Measurements from ENCODE around the gene RALBP1. TPM values are rescaled to one million over a fixed set of nuclear protein-coding genes. Genes with fewer than 3 reads are reported as not detected.
"Not testable (repeated sequence)": the region's sequence is repeated elsewhere in the genome, so short reads cannot be mapped to it uniquely, and the experiment has no call there.

Gene RALBP1
- total RNA-seq, 4 donors from 2014 or later = 103 to 164 (median 115) TPM

DNA sequence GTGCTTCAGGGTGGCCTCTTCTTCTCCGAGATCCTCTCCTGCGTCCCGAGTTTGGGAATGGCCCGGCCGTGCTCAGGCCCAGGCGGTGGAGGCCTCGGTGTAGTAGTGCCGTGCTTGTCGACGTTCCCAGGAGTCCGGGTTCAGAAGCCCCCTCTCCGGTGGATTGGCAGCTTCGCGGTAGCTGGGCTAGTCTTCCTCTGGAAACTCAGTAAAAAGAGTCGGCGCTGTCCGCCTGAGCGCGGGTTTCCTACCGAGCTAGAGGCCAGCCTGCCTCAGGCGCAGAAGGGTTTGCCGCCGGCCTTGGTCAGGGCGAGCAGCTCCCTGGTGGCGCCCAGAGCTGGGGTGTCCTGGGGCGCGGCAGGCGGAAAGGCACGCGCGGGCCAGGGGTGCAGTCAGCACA is 3.2 kb downstream of the RALBP1 start:
- no peak for TF ChIP-seq EP300 (IDR thresholded peaks at IDR 0.05)
- TF ChIP-seq POLR2AphosphoS5 (IDR thresholded peaks at IDR 0.05) = no peak
- TF ChIP-seq POLR2A (IDR thresholded peaks at IDR 0.05; ENCODE audit: low read depth) = no peak
- TF ChIP-seq CTCF (IDR thresholded peaks at IDR 0.05) = no peak
- WGBS = 96% methylated on average over 24 of the region's 31 CpGs
- no peak overlapping the region for H3K27ac ChIP-seq (replicated peaks in 1 of 4)
- H3K27me3 ChIP-seq = no peaks in the 10 kb centered on the region
- peaks cover 4 to 21% (median 5%) of the 10 kb centered on the region in 4 donors for H3K36me3 ChIP-seq
- intact Hi-C loops (cut with DNase I) = loop anchor here (5.0 kb wide), 3 partner anchors 34 to 146 kb away; partner anchors contain the start of gene TWSG1
- peaks cover 19 to 38% (median 20%) of the 10 kb centered on the region in 4 donors for H3K4me1 ChIP-seq
- no peak for DNase-seq (ENCODE audit: extremely low spot score)
- H3K4me3 ChIP-seq = no peak overlapping the region
- H3K9me3 ChIP-seq = no peaks in the 10 kb centered on the region

- H3K27ac ChIP-seq (replicated peaks in 1 of 4) = no peak overlapping the region
- H3K4me3 ChIP-seq = no peak overlapping the region
- intact Hi-C loops (cut with DNase I) = no loop called here
- peaks cover 4 to 26% (median 5%) of the 10 kb centered on the region in 4 donors for H3K36me3 ChIP-seq
- no peak for TF ChIP-seq CTCF (IDR thresholded peaks at IDR 0.05)
- no peak for TF ChIP-seq POLR2A (IDR thresholded peaks at IDR 0.05; ENCODE audit: low read depth)
- no peak for TF ChIP-seq POLR2AphosphoS5 (IDR thresholded peaks at IDR 0.05)
- no peak for TF ChIP-seq EP300 (IDR thresholded peaks at IDR 0.05)
- H3K4me1 ChIP-seq = peaks cover 0 to 13% (median 0%) of the 10 kb centered on the region in 4 donors
- DNase-seq (ENCODE audit: extremely low spot score) = no peak
- no peaks in the 10 kb centered on the region for H3K27me3 ChIP-seq
- no peaks in the 10 kb centered on the region for H3K9me3 ChIP-seq
- 85% methylated on average over 1 of the region's 1 CpG for WGBS
Observed at GRCh38 chr18:9482790-9483189, 7.5 kb downstream of the RALBP1 start.

GRCh38 chr18:9483526-9483925 is 8.2 kb downstream of the RALBP1 start:
- intact Hi-C loops (cut with DNase I) = no loop called here
- H3K9me3 ChIP-seq = no peaks in the 10 kb centered on the region
- no peaks in the 10 kb centered on the region for H3K27me3 ChIP-seq
- H3K4me1 ChIP-seq = peaks cover 0 to 10% (median 0%) of the 10 kb centered on the region in 4 donors
- H3K4me3 ChIP-seq = no peak overlapping the region
- TF ChIP-seq CTCF (IDR thresholded peaks at IDR 0.05) = no peak
- no peak for DNase-seq (ENCODE audit: extremely low spot score)
- H3K36me3 ChIP-seq = peaks cover 2 to 21% (median 3%) of the 10 kb centered on the region in 4 donors
- 98% methylated on average over 7 of the region's 7 CpGs for WGBS
- no peak overlapping the region for H3K27ac ChIP-seq (replicated peaks in 1 of 4)

- H3K27ac ChIP-seq (replicated peaks in 1 of 4); H3K4me3 ChIP-seq; H3K9me3 ChIP-seq; DNase-seq (ENCODE audit: extremely low spot score); H3K27me3 ChIP-seq; intact Hi-C loops (cut with DNase I): not testable (repeated sequence)
- peaks cover 0 to 14% (median 0%) of the 10 kb centered on the region in 4 donors for H3K36me3 ChIP-seq
- WGBS = 91% methylated on average over 2 of the region's 2 CpGs
- H3K4me1 ChIP-seq = peaks cover 0 to 10% (median 0%) of the 10 kb centered on the region in 4 donors
Observed at GRCh38 chr18:9484856-9485255, 9.5 kb downstream of the RALBP1 start.

GRCh38 chr18:9488538-9488937 is 13.2 kb downstream of the RALBP1 start:
- peaks cover 0 to 5% (median 0%) of the 10 kb centered on the region in 4 donors for H3K36me3 ChIP-seq
- no peak overlapping the region for H3K27ac ChIP-seq (replicated peaks in 1 of 4)
- 67% methylated on average over 4 of the region's 4 CpGs for WGBS
- no peaks in the 10 kb centered on the region for H3K27me3 ChIP-seq
- DNase-seq (ENCODE audit: extremely low spot score) = no peak
- no peaks in the 10 kb centered on the region for H3K9me3 ChIP-seq
- no peaks in the 10 kb centered on the region for H3K4me1 ChIP-seq
- intact Hi-C loops (cut with DNase I) = no loop called here
- TF ChIP-seq CTCF (IDR thresholded peaks at IDR 0.05) = no peak
- no peak for TF ChIP-seq POLR2AphosphoS5 (IDR thresholded peaks at IDR 0.05)
- H3K4me3 ChIP-seq = no peak overlapping the region

Data from esophagus muscularis mucosa (tissue), 4 donors.